HG02571 (cell line): Measurements from ENCODE around the gene SMURF1.

Source experiments
- ATAC-seq: cut with Tn5 transposase; IDR thresholded peaks from one replicate; pipeline ENCODE4 v1.9.1; 2021; ENCODE audit warnings: mild to moderate bottlenecking, moderate library complexity; ENCODE audit not compliant: unreplicated experiment

SMURF1 gene

DNA sequence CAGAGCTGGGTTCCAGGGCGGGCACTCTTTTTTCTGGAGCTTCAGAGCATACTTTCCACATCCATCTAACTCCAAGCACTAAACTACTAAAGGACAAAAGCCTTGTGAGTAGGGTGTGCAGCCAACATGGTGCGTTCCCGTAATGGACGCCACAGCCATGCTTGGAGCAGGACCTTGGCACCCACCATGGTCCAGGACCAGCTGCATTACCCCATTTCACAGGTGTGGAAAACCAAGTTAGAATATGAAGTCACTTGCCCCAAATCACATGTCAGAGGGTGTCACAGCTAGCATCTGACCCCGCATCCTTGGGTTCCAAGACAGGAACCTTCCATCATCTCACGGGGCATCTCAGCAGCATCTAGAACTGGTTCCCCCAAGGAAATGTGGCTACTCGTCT is 112.4 kb downstream of the SMURF1 start:
- ATAC-seq: no peak

DNA sequence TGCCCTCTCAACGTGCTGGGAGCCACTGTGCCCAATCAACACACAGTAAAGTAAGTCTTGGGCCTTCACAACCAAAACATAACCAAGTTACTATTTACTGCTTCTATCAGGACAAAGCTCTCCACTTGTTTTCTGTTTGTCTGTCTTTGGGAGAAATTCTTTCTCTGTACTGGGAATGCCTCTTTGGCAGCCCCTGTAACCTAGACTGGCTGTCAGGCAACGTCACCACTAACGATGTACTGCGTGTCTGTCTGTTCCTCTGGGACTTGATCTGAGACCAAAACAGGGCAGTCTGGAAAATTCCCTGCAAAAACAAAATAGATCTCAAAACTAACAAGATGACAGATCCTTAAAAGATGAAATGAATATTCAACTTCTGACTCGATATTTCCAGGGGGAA is 113.0 kb downstream of the SMURF1 start:
- no peak for ATAC-seq

DNA sequence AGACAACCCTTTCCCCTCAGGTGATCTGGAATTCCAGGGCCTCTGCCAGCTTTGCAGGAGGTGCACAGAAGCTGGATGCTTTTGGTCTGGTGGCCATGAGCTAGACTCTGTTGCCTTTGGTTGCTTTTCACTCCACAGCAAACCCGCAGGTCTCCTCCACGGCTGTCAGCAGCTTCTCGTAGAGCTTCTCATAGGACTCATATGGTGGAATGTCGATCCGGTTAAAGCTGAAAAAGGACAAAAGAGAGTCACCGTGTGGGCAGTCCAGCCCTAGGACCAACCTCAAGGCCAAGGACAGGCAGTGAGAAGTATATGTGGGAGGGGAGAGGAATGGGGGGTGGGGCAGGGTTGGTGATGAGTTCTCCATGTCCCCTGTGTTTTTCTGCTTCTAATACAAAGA is 113.5 kb downstream of the SMURF1 start:
- ATAC-seq: no peak

DNA sequence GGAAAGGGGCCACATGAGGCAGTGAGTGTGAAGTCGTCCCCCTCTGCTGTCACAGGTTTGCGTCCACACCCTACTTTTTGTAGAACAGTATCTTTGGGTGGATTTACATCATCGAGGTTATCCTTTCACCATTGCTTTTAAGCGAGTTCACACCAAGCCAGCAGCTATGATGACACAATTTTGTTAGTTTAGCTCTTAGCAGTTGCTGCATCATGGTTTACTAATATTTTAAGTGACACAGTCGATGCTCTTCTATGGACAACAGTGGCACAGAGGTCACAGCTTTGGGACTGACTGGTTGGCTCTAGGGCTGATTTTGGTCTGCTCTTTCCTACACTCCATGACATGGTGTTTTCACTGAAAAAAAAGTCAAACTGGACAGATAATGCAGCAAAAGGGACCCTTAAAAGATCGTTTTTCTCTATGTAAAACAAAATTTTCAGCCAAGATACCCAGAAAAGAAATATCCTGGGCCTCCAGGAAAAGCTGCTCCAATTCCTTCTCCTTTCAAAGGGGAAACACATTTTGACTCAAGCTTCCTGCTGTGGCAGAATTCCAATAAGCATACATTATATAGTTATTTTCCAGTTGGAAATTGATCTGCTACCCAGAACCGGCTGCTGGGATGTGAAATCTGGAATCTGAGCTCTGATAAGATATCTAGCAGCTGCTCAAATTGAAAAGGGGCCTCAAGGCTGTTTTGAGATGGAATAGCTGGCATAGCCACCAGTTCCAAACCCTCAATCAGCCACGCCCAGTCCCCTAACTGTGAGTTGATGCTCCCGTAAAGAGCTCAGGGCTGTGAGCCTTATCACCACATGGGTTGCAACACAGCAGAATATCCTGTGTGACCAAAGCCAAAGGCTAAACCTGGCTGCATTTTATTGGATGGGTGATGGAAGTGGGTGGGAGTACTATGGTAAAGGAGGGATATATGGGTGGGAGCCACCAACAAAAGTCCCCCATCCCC is 114.2 kb downstream of the SMURF1 start:
- ATAC-seq: no peak

DNA sequence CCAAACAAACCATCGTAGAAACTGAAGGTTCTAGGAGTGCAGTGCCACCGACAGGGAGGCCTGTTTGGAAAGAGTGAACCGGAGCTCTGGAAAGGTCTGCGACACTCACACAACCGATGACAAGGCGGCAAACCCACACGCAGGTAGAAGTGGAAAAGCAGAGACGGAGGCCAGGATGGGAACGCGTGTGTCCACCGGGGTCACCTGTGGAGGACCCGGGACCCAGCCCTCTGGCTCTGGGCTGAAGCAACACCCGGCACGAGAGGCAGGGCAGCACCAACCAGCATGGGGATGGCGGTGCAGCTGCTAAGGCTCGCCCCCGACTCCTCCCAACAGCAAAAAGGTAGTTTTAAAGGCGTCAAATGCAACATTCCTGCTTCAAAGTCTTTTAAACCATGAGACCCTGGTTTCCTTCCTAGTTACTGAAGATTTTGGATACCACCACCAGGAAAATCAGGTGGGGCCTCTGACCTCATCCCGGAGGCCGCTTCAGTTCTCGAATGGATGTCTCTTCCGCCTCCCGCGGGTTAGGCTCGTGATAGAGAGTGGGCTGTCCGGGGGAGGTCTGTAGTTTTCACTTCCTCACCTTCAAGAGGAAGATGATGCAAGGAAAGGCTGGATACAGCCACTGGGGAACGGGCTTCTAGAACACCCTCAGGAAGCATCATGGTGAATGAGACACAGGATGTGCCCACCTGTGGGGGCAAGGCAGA is 115.5 kb downstream of the SMURF1 start:
- no peak for ATAC-seq

DNA sequence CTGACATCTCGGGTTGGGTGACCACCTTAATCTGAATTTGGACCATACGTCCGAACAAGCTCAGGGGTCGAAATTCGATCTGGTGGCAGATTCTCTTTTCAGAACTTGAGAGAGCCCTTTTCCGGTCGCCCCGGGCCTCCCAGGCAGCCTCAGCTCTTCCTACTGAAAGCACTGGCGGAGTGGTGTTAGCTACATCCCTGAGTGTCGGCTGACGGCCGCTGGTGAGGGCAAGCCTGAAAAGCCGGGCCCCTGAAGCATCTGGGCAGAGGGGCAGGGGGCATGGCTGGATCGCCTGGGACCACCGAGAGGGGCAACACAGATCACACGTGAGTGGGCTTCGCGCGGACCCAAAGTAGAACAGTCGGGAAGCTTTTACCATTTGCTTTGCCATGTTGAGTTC is 116.1 kb downstream of the SMURF1 start:
- no peak for ATAC-seq

DNA sequence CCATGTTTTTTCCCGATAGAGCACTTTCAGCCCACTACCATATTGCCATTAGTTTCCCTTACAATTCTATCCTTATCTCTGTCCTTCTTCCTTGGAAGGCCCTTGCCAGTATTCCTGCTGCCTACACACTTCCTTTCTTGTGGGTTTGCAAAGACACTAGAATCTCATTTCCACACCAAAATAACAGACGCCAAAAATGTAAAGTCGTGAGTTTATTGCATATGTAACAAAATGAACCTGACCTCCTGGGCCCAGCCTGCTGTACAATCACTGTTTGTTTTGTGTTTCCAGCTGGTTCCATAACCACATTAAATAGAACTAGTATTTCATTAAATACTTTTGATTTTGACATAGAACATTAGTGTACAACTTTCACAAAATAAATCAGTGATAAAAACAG is 116.7 kb downstream of the SMURF1 start:
- no peak for ATAC-seq

DNA sequence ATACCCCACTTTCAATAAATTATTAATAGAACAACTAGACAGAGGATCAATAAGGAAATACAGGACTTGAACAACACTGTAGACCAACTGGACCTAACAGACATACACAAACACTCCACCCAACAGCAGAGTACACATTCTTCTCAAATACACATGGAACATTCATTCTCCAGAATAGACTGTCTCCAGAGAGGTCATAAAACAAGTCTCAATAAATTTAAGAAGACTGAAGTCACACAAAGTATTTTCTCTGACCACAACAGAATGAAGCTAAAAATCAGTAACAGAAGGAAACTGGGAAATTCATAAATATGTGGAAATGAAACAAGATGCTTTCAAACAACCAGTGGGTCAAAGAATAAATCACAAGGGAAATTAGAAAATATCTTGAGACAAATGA is 119.8 kb downstream of the SMURF1 start:
- no peak for ATAC-seq

DNA sequence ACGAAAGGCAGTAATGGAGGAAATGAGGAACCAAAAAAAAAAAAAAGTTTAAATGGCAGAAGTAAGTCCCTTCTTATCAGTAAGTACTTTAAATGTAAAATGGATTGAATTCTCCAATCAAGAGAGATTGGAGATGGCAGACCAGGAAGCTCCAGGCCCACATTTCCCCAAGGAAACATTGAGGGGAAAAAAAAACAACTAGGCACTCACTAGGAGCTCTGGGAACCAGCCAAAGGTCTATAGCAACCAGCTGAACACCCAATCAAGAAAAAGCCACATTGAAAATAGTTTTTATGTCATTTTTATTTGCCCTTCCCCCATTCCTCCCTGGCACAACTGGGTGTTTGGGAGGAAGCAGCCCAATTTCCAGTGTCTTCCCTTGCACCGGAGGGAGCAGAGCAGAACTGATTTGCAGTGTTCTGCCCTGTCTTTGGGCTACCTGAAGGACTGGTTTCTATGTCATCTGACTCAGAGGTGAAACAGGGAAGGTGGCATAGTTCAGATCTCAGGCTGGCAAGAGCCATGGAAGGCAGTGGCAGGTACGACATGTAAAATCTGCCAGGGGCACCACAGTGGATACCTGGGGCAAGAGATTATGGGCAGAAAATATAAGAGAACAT is 121.9 kb downstream of the SMURF1 start:
- no peak for ATAC-seq

DNA sequence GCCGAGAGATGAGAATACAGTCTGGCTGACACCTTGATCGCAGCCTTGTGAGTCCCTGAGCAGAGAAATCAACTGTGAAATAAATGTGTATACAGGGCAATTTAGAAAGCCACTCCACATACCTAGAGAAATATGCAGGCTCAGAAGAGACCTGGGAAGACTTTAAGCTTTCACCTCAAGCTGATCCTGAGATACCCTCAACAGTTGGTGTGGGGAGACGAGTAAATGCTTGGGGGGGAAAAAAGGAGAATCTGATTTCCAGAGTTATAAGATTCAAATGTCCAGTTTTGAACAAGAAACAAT is 123.5 kb downstream of the SMURF1 start:
- ATAC-seq: no peak

DNA sequence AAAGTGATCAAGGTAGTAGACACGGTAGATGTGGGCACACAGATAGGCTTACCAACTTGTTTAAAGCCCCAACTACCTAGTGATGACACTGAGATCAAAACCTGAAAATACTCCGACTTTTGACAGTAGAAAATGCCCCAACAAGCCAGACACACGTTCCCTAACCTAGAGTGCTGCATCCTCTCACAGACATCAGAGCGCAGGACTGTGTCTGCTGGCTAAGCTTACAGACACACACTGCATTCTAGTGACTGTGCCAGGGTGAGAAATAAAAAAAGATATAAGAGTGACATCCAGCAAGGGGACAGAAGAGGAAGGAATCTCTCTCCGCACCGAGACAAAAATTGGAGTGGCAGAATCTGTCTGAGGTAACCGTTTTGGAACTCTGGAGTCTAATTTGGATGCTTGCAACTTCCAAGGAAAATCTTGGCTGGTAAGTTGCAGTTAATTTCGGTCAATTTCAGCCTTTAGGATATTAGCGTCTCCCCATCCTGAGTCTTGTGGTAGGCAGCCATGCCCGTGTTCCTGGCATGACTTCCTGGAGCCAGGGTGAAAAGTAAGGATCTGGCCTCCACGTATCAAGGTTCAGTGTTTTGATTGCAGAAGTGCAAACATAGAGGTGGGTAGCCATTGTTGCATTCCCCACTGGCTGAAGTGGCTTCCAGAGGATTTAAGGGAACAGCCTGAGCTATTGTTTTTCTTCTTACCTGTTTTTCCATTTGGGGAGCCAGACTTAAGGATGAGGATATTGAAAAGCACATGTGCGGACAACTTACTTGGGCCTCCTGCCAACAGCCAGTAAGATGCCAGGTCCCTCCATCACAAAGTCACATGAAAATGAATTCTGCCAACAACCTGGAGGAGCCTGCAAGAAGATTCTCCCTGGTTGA is 124.1 kb downstream of the SMURF1 start:
- ATAC-seq: no peak

DNA sequence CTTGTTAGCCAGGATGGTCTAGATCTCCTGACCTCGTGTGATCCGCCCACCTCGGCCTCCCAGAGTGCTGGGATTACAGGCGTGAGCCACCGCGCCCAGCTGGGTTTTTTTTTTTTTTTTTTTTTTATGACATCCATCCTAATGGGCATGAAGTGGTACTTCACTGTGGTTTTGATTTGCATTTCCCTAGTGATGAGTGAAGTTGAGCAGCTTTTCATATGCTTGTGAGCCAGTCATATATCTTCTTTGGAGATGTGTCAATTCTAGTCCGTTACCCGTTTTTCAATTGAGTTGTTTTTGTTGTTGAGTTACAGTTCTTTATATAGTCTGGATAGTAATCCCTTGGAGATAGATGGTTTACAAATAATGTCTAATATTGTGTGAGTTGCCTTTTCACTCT is 127.7 kb downstream of the SMURF1 start:
- no peak for ATAC-seq

DNA sequence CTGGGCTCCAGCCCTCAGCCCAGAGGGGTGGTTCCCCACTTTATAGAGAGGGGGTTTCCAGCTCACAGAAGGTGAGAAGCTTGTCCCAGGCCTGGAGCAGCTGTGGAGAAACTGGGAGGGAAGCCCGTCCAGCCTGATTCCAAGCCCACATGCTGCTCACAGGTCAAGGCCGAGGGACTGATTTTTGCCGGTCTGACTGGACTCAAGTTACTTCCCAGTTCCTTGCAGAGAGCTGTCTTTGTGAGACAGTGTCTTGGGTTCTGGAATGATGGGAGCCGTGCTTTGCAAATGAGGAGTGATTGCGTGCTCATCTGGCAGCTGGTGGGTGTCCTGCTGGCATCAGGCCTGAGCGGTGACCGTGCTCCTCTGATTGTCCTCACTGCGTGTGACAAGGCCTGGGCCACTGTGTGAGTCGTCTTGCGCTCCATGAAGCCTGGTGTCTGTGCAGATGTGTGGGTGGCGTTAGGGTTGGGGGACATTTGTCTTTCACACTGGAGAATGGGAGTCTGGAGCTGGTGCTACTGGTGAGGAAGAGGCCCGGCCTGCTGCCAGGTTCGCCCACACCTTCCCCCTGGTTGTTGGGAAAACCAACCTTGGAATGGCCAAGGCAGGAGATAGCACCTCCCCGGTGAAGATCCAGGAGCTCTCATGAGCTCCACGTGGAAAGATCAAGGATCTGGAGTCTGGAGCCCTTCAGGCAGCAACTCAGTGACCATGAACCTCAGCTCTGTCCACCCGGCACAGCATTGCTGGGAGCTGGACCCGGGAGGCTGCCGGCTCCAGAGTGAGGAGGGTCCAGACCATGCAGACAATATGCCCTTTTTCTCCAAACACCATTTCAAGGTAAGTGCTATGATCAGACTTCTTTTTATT is 129.6 kb downstream of the SMURF1 start:
- no peak for ATAC-seq

DNA sequence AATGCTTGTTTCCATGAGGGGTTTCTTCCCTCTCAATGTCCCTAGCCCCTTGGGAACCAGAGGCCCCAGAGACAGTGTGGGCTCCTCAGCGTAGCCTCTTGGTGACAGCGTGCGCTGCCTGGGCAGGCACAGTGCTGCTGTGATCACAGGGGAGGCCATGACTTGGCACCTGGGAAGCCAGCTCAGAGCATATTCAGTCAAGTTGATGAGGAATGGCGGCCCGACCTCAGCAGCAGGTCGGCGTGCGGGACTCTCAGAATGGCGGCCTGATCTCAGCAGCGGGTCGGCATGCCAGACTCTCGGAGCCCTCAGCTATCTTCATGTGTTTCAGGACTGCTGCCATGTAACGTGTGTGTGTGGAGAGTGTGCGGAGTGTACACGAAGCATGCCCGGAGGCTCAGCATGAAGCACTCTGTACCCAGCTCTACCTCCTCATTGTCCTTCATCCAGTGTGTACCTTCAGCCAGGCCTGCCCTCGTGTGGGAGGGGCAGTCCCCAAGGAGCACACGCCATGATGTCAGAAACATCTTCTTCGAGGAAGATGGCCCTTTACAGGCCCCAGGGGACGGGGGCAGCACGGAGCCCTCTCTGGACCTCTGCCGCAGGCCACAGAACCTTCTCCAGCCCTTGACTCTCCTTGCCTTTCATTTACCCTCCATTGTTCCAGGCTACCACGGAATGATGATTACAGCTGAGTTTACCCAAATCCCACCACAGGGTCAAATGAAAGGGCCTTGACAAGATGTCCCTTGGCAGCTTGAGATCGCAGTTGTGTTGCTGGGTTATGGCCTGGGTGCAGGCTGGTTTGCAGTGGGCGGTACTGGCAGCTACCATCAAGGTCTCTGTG is 130.4 kb downstream of the SMURF1 start:
- ATAC-seq: no peak

DNA sequence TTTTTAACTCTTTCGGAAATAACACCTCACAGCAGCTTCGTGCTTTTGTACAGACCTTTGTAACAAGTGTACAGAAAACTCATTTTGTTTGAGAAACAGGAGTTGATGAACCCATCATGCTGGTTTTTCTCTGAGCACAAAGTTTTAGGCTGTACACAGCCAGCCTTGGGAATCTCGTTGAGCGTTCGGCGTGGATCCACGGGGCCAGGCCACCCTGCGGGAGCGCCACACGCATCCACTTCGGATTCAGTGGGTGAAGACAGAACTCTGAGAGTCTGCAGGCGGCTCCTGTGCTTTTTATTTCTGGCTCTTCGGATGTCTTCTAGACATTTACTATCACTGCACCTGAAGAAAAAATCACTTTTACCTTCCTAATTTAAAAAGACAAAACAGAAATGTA is 131.2 kb downstream of the SMURF1 start:
- ATAC-seq: no peak

DNA sequence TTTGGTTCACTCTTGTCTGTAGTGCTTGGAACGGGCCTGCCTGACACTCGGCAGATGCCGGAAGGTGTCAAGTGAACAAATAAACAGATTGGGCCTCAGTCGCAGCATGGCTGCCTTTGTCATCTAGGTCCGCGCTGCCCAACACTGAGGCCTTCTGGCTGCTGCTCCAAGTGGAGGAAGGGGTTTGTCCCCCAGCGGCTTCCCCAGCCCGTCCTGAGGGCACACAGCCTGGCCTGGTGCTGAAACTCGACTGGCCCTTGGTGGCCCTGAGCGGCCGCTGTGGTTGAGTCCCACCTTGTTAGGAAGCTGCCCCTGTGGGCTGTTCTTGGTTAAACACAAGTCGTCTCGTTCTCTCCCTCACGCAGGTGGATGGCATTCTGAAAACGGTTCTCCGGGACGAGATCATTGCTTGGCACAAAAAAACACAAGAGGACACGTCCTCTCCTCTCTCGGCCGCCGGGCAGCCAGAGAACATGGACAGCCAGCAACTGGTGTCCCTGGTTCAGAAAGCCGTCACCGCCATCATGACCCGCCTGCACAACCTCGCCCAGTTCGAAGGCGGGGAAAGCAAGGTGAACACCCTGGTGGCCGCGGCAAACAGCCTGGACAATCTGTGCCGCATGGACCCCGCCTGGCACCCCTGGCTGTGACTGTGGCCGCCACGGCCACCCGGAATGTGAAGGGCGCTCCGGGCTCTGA is 132.1 kb downstream of the SMURF1 start:
- ATAC-seq: no peak

DNA sequence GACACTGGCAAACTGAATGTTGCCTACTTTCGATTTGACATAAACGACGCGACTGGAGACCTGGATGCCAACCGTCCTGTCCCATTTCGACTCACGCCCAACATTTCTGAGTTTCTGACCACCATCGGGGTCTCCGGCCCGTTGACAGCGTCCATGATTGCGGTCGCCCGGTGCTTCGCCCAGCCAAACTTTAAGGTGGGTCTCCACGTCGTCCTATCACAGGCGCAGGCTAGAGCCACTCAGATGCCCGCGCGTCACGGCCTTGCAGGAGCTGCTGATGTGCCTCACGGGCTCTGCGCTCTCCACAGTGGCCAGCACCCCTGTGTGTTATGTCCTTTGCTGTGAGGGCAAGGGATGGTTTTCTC is 132.6 kb downstream of the SMURF1 start:
- no peak for ATAC-seq

DNA sequence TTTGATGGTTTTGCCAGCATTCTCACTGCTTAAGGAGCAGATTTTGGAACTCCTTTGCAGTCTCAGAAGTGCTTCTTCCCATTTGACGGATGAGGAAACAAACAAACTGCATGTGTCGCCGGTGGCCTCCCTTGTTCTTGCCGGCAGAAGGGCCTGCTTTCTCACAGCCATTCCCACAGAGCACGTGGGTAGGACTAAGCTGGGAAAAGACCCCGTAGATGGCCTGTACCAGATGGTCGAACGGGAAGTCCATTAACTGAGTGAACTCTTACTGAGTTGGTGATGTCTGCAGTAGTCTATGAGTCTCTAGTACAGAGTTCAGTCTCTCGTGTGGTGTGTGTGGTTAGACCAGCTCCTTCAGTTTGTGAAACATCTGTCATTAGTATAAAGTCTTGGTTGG is 133.6 kb downstream of the SMURF1 start:
- ATAC-seq: no peak
